AG04449 (cell line): ENCODE results near the gene CCM2.

Experiments used
- CTCF ChIA-PET: fragments of 350-600 bp; formaldehyde crosslinking; extraction: SDS; loops from one replicate; lab custom pipeline; 2021; ENCODE audit warnings: antibody characterized with exemption; lab: Yijun Ruan, JAX
- POLR2A ChIA-PET: fragments of 400-600, 350-600 bp; formaldehyde crosslinking; extraction: SDS; loops from one replicate; lab custom pipeline; 2020; ENCODE audit warnings: antibody characterized with exemption, inconsistent platforms; lab: Yijun Ruan, JAX
- DNase-seq: peaks from one replicate; pipeline ENCODE4 v3.0.0-alpha.2; 2010; ENCODE audit warnings: low read depth, low spot score
- H3K4me3 ChIP-seq: 2 replicates; pipeline ENCODE4 v1.5.1; 2011; ENCODE audit warnings: low read depth, mild to moderate bottlenecking, control low read depth, low read length
- TF ChIP-seq, protein P1 (sequence below): IDR thresholded peaks from one replicate; pipeline ENCODE4 v1.5.1; 2011; ENCODE audit warnings: mild to moderate bottlenecking, moderate library complexity, low read length, control low read depth, inconsistent platforms; ENCODE audit not compliant: insufficient read depth; ENCODE audit errors: missing control alignments

Gene CCM2

GRCh38 chr7:45074528-45075354 lies 74.7 kb downstream of the CCM2 start:
- no peak for DNase-seq
- TF ChIP-seq, protein P1, sequence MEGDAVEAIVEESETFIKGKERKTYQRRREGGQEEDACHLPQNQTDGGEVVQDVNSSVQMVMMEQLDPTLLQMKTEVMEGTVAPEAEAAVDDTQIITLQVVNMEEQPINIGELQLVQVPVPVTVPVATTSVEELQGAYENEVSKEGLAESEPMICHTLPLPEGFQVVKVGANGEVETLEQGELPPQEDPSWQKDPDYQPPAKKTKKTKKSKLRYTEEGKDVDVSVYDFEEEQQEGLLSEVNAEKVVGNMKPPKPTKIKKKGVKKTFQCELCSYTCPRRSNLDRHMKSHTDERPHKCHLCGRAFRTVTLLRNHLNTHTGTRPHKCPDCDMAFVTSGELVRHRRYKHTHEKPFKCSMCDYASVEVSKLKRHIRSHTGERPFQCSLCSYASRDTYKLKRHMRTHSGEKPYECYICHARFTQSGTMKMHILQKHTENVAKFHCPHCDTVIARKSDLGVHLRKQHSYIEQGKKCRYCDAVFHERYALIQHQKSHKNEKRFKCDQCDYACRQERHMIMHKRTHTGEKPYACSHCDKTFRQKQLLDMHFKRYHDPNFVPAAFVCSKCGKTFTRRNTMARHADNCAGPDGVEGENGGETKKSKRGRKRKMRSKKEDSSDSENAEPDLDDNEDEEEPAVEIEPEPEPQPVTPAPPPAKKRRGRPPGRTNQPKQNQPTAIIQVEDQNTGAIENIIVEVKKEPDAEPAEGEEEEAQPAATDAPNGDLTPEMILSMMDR: no peak
- ChIA-PET POLR2A (no interaction called here), CTCF (no interaction called here)
- no peak overlapping the region for H3K4me3 ChIP-seq

- ChIA-PET POLR2A (no interaction called here), CTCF (no interaction called here)
- TF ChIP-seq, protein P1: no peak
Observed at GRCh38 chr7:45075355-45075644, 75.3 kb downstream of the CCM2 start.

GRCh38 chr7:45075871-45076796 lies 76.1 kb downstream of the CCM2 start:
- ChIA-PET CTCF (interaction anchor here (1.0 to 1.2 kb wide), 2 partner anchors 62 to 103 kb away, joined by 3 read pairs; no protein-coding TSS in a partner anchor), POLR2A (no interaction called here)
- no peak overlapping the region for H3K4me3 ChIP-seq
- DNase-seq: no peak
- TF ChIP-seq, protein P1: no peak

More at GRCh38 chr7:45075355-45075644, 75.3 kb downstream of the CCM2 start:
- H3K4me3 ChIP-seq: no peak overlapping the region
- no peak for DNase-seq

DNA sequence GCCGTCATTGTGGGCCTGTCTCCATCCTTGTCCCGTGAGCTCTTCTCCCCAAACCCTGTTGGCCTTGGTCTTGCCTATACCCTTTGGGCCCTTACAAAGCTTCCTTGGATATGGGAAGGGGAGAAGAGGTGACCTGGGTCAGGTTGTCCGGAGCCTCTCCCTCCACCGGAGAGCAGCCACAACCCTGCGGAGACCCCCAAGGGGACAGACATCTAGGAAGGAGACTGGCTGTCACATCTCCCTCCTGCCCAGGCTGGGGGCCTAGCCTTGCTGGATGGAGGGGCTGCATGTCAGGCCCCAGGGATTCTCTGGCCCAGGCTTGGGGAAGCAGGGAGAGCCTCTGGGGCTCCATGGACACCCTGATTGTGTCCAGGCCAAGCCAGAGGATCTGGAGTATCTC lies 76.9 kb downstream of the CCM2 start:
- TF ChIP-seq, protein P1: no peak
- ChIA-PET POLR2A (no interaction called here), CTCF (interaction anchor here (1.0 to 1.2 kb wide), 2 partner anchors 61 to 104 kb away, joined by 3 read pairs; no protein-coding TSS in a partner anchor)
- no peak overlapping the region for H3K4me3 ChIP-seq
- no peak for DNase-seq

- ChIA-PET CTCF (interaction anchor here (1.2 kb wide), 1 partner anchor 104 kb away, joined by 3 read pairs; no protein-coding TSS in a partner anchor), POLR2A (no interaction called here)
- H3K4me3 ChIP-seq: no peak overlapping the region
- DNase-seq: no peak
- TF ChIP-seq, protein P1: no peak
Observed at GRCh38 chr7:45077579-45077978, 77.6 kb downstream of the CCM2 start.
